HG03342 (cell line): ENCODE data around the gene DNM1L.
"Not testable (repeated sequence)": the region's sequence is repeated elsewhere in the genome, so short reads cannot be mapped to it uniquely, and the experiment has no call there.

Experiments
- ATAC-seq: cut with Tn5 transposase; IDR thresholded peaks from one replicate; pipeline ENCODE4 v1.9.1; 2021; ENCODE audit warnings: mild to moderate bottlenecking, moderate library complexity; ENCODE audit not compliant: unreplicated experiment

DNM1L gene

DNA sequence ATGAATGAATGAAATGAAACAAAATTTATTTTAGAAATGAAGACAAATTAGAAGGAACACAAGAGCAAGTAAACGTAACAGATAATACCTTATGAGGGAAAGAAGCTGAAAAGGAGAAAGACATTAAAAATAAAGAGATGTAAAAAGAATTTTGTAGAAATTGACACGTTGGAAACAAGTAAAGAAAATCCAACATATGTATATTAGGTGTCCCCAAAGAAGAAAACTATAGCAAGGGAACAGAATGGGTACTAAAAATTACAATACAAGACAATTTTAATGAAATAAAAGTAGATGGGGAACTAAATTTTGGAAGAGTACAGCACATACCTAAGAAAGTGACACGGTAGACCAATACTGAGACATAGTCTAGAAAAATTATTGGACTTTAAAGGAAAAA lies 16.7 kb downstream of the DNM1L start:
- ATAC-seq: no peak

DNA sequence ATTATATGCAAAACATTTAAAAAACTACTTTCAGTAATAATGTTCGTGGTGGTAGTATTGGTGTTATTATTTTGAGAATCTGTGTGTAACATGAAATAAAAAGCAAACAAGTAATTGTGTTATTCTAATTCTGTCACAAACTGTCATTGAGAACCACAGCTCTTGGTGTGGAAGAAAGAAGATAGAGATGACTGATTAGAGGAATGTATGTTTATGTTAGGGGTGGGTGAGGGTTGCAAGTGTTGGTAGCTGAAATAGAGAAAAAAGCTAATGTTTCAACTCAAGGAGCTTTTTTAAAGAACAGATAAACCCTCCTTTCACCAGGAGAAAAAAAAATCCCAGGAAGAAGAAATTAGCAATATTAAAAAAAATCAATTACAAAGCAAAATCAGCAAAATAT lies 18.3 kb downstream of the DNM1L start:
- ATAC-seq: no peak

DNA sequence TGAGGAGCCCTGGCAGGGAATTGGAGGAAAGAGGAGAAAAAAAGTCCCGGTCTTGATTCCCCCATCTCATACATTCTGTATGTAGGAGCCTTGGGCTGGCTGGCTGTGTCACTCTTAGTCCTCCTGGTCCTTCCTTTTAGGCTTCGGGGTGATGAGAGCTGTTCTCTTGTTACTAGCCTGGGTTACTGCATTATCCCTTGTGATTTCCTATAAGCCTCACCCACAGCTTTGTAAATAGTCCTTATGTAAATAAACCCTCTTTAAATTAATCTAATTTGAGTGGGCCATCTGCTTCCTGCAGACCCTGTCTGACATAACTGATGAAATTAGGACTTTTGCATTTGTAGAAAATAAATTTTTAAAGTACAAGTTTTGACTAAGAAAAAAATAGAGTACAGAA lies 19.2 kb downstream of the DNM1L start:
- ATAC-seq: no peak

DNA sequence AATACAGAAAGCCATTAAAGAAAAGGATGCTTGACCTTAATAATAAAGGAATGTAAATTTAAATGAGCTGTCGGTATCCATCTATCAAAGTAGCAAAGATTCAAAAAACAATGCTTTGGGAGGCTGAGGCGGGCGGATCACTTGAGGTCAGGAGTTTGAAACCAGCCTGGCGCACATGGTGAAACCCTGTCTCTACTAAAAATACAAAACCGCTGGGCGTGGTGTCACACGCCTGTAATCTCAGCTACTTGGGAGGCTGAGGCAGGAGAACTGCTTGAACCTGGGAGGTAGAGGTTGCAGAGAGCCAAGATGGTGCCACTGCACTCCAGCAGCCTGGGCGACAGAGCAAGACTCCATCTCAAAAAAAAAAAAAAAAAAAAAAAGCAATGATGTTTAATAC lies 20.3 kb downstream of the DNM1L start:
- ATAC-seq: not testable (repeated sequence)

DNA sequence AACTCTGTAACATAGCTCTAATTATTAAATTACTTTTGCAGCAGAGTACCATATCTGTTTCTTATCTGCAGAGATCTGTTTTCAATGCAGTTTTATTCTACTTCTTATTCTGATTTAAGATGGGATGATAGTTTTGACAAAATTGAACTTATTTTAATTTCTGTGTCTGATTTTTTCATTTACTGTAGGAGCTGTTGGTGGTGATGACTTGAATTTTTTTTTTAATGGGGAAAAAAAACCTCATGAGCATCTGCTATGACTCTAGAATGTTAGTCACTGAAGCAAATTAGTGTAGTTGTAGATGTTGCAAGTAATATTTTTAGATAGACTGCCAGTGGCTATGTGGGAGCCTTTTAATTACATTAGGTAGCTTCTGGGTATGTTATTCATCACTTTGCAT lies 23.4 kb downstream of the DNM1L start:
- ATAC-seq: no peak

DNA sequence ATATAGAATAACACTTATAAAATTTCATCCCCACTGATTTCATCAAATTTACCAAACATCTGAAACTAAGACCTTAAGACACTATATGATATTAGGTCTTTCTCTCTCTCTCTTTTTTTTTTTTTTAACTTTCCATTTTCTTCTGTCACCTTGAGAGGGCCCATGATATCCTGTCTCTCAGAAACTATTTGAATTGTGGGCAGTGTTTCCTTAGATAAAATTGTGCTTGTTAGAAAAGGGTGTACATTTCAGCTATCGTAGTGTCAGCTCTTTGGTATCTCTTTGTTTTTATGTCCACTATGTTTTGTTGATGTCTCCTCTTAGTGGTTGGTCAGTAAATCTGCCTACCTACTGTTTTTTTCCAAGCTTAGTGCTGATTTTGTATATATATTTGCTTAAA lies 23.8 kb downstream of the DNM1L start:
- no peak for ATAC-seq

DNA sequence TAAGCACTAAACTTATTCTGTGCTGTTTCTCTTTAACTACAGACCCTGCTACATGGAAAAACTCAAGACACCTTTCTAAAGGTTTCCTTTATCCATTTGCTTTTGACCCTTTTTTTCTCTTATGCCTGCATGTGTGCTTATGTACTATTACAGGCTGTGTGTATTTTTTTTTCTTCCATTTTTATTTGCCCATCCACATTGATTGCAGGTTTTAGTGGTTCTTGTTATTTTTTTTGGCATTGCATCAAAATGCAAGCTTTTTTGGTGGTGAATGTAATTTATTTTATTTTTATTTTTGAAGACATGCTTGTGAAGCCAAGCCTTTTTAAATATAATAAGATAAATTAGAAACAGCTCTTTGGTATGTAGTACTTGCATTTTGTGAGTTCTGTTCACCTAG lies 26.7 kb downstream of the DNM1L start:
- ATAC-seq: no peak

DNA sequence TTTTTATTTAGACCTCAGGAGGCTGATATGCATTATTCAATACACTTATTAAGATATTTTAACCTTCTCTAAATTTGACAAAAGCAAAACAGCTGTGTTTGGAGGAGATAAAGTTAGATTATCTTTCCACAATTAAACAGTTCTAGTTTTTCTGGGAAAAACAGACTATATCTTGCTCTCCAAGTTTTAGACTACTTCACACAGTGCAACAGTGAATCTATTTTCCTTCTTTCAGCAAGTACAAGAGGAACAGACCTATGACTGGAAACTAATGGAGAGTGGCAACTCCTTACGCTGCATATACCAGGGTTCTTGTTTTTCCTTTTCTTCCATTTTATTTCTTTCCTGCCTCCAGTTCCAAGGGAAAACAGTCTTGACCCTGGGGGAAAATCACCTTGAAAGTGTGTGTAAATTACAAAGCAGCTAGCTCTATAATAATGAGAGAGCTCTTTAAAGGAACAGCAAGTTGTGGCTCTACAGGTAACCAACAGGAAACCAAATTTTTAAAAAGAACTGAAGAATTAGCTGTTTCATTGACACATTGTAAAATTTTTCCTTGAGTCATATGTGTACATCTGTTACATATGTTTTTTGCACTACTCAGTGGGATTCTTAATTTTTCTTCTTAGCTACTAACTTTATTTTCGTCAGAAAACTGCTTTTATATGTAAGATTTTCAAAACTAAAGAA lies 27.4 kb downstream of the DNM1L start:
- ATAC-seq: no peak

DNA sequence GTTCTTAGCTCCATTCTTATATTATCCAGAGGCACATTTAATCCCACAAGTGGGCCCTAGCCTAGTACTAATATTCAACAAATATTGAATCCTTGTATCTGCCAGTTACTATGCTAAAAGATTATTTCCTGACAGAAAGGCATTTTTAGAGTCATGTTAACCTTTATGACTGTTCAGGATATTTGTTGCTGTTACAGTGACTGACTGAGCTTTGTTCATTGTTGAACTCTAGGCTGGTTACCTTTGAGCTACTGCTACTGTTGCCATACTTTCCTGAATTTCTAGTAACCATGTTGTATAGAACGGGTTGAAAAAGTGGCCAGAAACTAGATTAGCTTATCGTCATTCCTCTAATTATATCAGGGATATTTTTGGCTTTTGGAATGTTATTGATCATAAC lies 29.8 kb downstream of the DNM1L start:
- no peak for ATAC-seq

DNA sequence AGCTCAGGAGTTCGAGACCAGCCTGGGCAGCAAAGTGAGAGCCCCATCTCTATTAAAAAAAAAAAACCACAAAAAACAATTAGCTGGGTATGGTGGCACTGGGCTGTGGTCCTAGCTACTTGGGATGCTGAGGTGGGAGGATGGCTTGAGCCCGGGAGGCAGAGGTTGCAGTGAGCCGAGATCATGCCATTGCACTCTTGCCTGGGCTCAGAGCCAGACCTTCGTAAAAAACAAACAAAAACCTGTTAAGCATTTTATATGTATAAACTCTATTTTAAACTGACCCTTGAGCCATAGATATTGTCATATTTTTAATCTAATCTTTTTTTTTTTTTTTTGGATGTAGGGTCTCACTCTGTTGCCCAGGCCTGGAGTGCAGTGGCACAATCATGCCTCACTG lies 35.7 kb downstream of the DNM1L start:
- ATAC-seq: no peak

DNA sequence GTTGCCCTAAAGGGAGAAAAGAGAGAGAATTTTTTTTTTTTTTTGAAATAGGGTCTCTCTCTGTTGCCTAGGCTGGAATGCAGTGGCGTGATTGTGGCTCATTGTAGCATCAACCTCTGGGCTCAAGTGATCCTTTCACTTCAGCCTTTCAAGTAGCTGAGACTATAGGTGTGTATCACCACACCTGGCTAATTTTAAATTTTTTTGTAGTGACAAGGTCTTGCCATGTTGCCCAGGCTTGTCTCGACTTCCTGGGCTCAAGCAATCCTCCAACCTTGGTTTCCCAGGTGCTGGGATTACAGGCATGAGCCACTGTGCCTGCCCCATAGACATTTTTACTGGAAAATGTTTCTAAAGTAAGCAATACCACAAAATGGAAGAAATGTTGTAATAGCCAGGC lies 39.8 kb downstream of the DNM1L start:
- no peak for ATAC-seq

DNA sequence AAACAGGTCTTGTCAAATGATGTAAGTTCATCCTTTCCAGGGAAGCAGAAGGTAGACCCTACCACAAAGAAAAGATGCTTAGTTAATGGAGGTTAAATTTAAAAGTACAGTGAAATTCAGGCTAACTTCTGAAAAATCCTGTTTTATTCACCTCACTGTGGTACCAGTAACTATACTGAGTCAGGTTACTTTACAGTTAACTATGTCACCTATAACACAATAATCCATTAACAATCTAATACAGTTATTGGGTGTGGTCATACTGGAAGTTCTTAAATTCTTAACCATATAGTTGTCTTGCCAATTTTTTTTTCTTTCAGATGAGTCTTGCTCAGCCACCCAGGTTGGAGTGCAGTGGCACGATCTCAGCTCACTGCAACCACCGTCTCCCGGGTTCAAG lies 46.2 kb downstream of the DNM1L start:
- not testable (repeated sequence) for ATAC-seq

DNA sequence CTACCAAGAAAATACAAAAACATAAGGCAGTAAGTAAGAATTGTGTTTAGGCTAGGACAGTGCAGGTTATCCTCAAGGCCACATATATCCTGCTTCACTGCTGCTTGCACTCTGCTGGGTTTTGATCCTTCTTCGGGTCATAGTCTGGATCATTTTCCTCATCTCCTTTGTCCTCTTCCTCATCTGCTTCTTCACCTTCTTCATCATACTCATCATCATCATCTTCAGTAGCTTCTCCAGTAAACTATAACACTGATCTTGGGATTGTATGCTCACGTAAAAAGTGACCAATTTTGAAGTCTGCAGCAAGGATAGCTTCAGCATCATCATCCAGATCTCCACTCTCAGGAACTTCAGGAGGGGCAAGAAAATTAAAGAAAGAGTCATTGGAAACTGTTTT lies 47.2 kb downstream of the DNM1L start:
- no peak for ATAC-seq

DNA sequence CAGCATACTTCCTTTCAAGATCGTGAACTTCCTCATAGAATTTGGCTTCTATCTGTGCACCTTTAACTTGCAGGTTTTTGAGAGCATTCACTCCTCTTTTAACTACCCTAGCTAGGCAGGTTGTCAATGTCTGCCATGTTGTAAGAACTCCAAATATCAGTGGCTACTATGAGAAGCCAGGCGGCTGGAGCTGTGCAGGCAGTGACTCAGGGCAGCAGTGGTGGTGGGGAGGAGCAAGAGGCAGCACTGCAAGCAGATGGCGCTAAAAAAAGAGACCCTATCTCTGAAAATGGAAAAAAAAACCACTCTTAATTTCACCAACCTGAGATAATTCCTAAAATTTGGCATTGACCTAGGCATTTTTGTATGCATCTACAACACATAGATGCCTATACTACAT lies 48.1 kb downstream of the DNM1L start:
- ATAC-seq: no peak

DNA sequence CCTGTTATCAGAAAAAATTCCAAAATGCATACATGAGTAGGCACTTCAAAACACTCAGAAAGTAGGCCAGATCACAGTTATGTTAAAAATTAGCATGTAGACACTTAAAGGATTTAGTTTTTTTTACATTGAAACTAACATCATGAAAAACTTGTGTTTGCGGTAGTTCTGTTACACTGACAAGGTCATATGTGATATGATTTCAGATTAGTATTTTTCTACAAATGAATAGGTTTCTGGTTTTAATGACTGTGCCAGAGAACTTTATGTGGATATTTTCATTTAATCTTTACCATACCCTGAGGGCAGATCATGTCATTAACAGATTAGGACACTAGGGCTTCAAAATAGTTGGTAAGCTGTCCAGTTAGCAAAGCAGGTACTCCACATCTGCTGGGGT lies 55.9 kb downstream of the DNM1L start:
- ATAC-seq: no peak

DNA sequence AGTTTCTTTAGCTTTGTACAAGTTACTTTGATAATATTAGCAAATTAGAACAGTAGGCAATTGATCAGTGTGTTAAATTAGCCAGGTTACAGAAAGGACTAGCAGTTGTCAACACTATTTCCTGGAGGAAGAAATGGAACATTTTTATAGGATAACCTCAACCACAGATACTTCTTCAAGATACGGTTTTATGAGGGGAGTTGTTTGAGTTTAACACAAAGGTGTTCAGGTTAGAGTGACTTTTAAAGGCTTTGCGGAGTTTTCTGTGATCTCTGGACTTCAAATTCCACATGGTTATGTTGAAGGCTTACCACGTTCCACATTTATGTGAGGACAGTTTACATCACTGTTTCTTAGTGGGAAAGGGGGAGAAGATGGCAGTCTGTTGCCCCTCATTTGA lies 57.3 kb downstream of the DNM1L start:
- ATAC-seq: no peak

DNA sequence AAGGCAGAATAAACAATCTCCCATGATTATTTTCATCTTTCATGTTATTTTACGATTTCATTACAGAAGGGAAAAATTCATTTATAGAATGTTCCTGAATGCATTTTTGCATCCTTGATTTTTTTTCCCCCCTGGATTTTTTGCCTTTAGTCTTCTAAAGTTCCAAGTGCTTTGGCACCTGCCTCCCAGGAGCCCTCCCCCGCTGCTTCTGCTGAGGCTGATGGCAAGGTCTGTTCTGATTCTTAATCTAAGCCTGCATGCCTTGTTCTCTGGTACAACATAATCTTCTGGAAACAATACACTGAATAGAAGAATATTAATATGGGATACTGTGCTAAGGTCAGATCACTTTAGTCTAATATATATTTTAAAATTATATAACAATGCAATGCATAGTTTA lies 58.6 kb downstream of the DNM1L start:
- ATAC-seq: no peak

DNA sequence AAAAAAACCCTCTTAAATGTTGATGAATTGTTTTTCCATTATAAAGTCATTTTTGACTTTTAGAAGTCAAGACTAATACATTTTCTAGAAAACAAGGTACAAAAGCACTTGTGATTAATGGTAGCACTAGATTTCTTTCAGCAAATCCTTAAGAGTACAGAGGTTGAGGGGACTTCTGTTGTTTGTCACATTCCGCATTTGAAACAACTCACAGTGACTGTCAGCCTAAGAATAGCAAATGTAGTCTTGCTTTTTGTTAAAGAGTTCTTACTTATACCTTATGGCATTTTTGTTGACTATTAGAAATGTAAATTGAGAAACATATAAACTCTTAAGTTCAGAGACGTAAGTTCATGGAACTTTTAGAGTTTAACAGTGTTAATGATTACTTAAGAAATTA lies 60.2 kb downstream of the DNM1L start:
- no peak for ATAC-seq

DNA sequence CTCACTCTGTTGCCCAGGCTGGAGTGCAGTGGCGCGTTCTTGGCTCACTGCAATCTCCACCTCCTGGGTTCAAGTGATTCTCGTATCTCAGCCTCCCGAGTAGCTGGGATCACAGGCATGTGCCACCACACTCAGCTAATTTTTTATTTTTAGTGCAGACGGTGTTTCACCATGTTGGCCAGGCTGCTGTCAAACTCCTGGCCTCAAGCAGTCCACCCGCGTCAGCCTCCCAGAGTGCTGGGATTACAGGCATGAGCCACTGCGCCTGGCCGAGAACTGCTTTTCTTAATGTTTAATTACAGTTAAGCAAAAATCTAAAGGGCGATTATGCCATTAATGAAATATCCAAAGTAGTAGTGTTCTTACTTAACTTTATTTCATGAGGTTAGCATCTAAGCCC lies 63.0 kb downstream of the DNM1L start:
- ATAC-seq: no peak

DNA sequence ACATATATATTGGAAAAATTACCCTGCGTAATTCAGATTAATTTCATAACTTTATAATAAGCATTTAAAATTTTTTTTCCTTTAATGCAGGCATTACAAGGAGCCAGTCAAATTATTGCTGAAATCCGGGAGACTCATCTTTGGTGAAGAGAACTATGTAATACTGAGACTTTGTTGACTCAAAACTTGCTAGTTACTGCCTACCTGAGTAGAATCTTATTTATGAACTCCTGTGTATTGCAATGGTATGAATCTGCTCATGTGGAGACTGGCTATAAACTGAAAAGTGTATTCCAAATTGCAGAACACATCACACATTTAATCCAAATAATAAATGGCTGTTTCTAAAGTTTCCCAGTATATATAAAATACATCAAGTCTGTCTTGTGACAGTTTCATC lies 64.2 kb downstream of the DNM1L start:
- ATAC-seq: no peak

DNA sequence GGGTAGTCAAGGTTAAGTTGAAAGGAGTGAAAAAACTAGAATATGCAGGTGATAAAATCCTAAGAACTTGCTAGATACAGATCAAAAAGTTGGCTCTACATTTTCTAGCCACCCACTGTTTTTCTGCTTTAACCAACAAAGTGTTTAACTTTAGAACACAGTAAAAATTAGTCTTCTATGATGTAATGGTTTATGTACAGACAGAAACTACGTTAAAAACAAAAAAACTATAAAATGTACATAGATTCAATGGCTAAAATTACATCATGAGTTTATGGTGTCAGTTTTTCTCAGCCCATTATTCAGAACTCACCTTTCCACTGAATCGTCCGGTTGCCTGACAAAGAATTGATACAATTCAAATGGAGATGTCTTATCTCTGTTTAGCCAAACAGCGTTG lies 74.5 kb downstream of the DNM1L start:
- no peak for ATAC-seq

DNA sequence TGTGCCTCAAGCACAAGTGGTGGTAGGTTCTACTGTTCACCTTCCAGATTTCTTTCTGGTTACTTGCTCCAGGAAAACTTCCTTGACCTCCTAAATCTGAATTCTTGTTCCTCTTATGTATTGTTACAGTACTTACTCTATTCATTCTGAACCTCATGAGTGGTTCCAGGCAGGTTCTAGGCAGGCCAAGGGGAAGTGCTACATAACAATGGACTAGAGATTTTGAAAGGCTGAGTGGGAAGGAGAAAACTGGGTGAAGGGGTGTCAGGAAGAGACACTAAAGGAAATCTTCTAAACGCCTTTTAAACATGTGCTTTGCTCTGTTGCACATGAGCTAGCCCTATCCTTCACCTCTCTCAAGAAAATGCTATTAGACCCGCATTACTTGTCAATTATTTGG lies 75.0 kb downstream of the DNM1L start:
- ATAC-seq: no peak

DNA sequence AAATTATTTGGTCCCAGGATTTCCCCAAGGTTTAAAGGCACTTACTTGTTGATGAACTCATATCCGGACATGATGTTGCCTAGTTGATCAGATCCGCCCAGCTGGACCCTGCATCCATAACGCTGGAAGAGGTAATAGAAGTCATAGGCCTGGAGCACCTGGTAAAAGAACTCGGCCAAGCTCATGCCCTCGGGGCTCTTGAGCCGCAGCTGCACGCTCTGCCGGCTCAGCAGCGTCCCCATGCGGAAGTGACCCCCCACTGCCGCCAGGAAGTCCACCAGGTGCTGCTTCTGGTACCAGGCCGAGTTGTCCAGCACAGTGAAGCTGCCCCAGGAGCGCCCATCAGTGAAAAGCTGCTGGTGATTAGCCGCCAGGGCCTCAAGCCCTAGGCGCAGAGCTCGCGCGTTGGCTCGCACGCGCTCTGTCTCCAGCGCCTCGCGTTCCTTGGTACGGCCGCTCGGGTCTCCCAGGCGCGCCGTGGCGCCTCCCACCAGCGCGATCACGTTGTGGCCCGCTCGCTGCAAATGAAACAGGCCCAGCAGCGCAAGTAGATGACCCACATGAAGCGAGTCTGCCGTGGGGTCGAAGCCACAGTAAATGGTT lies 76.1 kb downstream of the DNM1L start:
- peak; percentile 70 for ATAC-seq
